HG03196 (cell line): ENCODE data around the gene PFN3.
"Not testable (repeated sequence)": the region's sequence is repeated elsewhere in the genome, so short reads cannot be mapped to it uniquely, and the experiment has no call there.

Source experiments
- ATAC-seq: cut with Tn5 transposase; IDR thresholded peaks from one replicate; pipeline ENCODE4 v1.9.1; 2021; ENCODE audit not compliant: unreplicated experiment

The PFN3 gene

GRCh38 chr5:177425801-177426565, 25.5 kb upstream of the PFN3 start:
- peak; percentile 78 for ATAC-seq

DNA sequence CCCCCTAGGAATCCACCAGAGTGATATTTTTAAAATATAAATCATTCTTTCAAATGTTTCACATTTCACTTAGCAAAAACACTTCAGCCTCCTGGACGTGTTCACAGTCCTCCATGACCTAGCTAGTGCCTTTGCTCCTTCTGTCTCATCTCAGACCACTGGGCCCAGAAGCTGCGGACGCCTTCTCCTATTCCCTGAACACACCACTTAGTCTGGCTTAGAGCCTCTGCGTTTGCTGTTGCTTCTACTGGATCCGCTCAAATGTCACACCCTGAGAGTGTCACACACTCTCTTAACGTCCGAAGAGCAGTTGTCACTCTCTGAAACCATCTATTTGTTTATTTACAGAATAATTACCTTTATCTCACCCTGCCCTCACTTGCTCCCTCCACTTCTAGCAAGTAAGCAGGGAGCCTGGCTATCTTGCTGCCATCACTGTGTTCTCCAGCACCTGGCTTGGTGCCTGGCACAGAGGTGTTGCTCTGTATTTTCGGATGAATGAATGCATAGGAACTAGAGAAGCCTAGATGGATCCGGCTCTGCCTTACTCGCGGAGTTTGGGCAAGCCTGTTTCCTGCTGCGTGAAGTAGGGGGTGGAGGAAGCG, 24.8 kb upstream of the PFN3 start:
- ATAC-seq: no peak

- no peak for ATAC-seq
Observed at GRCh38 chr5:177423671-177424070, 23.2 kb upstream of the PFN3 start.

DNA sequence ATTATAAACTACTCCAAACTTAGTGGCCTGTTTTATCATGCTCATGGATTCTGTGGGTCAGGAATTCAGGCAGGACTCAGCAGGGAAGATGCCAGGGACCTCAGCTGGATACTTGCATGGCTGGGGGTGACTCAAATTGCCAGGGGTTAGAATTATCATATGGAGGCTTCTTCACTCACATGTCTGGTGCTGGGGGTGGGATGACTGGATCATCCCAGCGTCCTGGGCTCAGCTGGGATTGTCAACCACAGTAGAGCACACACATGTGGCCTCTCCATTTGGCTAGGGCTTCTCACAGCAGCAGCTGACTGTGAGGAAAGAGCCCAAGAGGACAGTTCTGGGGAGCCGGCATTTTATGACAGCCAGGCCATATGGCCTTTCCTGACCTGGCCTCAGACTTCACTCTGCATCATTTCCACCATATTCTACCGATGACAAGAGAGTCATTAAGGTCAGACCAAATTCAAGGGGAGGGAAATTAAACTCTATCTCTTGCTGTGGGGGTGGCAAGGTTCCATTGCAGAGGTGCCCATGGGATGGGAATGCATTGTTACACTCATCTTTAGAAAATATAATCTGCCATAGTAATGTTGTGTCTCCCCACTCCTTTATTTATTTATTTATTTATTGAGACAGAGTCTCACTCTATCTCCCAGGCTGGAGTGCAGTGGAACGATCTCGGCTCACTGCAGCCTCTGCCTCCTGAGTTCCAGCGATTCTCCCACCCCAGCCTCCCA, 20.8 kb upstream of the PFN3 start:
- no peak for ATAC-seq

DNA sequence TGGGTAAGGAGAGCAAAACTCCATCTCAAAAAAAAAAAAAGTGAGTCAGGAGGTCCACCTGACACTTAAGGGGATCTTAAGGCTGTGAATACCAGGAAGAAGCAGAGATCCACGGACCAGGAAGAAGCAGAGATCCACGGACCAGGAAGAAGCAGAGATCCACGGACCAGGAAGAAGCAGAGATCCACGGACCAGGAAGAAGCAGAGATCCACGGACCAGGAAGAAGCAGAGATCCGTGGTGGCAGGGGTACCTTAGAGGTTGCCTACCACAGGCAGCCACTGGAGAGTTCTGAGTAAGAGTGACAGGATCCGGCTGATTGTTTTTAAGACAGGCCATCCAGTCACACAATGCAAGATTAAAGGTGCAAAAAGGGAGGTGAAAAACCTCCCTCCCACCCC, 20.0 kb upstream of the PFN3 start:
- not testable (repeated sequence) for ATAC-seq

DNA sequence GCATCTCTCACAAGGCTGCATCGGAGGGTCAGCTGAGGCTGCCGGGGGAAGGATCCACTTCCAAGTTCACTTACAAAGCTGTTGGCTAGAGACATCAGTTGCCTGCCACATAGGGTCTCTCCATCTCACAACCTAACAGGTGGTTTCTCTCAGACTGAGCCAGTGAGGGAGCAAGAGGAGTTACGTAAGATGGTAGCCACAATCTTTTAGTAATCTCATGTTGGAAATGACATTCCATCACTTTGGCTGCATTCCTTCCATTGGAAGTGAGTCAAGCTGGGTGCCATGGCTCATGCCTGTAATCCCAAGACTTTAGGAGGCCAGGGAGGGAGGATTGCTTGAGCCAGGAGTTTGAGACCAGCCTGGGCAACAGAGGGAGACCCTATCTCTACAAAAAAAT, 18.6 kb upstream of the PFN3 start:
- ATAC-seq: no peak

DNA sequence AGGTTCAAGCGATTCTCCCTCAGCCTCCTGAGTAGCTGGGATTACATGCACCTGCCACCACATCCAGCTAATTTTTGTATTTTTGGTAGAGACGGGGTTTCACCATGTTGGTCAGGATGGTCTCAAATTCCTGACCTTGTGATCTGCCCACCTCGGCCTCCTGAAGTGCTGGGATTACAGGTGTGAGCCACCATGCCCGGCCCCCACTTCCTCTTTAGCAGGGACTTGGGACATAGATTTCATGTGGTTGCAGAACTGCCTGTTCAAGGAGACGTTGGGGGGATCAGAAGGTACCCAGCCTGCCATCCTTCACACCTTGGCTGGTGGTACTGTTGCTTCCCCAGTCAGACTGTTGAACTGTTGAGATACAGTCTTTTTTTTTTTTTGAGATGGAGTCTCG, 16.6 kb upstream of the PFN3 start:
- ATAC-seq: not testable (repeated sequence)

- no peak for ATAC-seq
Observed at GRCh38 chr5:177414481-177414880, 14.0 kb upstream of the PFN3 start.

- ATAC-seq: peak; percentile 69
Observed at GRCh38 chr5:177412603-177413233, 12.3 kb upstream of the PFN3 start.

DNA sequence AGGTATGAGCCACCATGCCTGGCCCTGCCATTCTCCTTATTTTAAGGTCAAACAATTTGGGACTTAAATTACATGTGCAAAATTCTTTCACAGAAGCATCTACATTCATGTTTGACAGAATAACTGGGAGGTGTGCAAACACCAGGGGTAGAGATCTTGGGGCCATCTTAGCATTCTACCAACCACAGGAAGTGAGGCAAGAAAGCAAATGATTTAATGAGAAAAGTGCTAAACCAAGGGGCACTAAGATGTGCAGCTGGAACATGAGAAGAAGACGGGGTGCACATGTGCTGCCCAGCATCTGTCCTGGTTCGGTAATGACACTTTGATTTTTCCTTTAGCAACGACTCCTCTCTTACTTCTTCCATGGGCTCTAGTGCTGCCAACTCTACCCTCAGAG, 10.1 kb upstream of the PFN3 start:
- ATAC-seq: no peak

DNA sequence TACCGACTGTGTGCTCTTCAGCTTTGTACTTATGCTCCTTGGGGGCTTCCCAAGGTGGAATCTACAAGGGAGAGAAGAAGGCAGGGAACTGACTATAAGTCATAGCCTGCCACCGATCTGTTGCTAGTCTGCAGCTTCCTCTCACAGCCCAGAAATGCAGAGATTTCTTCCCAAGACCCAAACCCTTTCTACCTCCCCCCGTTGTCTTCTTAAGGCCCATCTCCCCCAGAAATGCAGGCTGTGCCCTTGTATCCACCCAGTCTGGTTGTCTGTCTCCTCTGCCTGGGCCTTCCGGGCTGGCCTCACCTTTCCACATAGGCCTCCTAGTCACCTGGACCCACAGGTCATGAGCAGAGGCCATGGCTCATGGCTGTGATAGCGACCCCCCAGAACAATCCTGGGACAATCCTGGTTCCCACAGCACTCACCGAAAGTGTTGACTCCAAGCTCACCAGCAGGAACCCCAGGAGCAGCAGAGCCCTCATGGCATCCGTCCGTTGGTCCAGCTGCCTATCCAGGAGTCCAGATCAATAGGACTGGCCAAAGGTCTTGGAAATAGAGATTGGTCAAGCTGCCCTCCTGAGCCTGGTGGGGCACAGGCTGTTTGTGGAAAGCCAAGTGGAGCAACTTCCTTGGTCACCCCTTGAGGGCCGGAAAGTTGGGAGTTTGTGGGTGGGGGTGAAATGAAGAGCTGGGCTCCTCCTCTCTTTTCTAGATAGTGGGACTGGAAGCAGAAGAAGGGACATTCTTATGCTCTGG, 8.8 kb upstream of the PFN3 start, which contains the start of gene F12:
Gene F12 (minus strand): TSS at position 522 of the 759 bp plus-strand sequence. CDS start 37 bp downstream, at position 485.
- ATAC-seq: no peak

GRCh38 chr5:177405805-177406204, 5.3 kb upstream of the PFN3 start:
- no peak for ATAC-seq

GRCh38 chr5:177405312-177405711, 4.9 kb upstream of the PFN3 start:
- no peak for ATAC-seq

DNA sequence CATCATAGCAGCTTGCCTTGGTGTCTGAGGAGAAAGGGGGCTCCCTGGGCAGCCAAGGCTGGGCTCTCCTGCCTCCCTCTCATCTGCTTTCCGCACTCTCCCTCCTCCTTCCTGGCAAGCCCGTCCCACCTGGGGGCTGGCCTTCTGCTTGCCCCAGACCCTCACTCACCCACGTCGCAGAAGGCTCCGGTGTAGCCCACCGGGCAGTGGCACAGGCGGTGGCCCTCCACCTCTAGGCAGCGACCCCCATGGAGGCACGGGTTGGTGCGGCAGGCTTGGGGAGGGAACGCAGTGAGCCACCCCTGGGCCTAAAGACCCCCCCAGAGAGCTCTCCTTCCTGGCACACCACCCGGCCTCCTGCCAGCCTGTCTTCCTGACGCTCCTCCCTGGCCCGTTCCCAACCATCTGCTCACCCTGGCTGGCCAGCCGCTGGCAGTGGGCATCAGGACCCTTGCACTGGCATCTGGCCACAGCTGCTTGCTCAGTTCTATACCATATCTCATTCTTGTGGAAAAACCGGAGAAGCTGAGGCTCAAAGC, 4.2 kb upstream of the PFN3 start:
- ATAC-seq: no peak

DNA sequence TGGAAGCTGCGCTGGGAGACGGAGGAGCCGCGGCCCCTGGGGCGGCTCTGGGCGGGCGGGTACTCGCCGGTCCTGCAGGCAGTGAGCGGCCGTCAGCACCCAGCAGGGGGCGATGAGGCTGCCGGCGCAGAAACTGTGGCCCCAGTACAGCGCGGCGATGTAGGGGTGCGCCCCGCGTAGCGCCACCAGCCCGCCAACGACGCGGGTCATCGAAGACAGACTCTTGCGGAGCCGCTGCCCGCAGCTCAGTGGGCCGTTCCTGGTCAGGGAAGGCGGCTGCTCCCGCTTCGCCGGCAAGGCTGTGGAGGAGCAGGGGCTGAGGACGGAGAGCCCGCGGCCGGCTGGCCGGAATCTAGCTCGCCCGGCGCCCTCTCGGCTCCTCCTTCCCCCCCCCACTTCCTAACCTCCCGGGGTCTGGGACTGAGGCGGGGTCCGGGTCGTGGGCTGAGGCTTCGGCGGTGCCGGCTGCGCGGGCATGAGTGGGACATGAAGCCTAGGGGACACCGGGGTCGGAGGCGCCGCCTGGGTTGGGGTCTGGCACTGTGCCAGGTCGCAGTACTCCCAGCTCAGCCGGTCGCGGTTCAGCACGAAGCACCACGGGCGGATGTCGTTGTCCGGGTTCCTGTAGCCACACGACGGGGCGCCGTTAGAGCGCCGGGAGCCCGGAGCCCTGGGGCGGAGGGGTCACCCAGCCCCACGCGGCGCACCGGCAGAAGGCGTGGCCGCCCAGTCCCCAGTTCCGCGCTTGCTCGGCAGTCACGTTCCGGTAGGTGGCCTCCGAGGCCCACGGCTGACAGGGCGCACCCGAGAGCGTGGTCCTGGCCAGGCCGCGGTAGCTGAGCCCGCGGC, 3.6 kb upstream of the PFN3 start:
- ATAC-seq: peak; percentile 72

GRCh38 chr5:177403102-177403791, 2.8 kb upstream of the PFN3 start:
- peak; percentile 30 for ATAC-seq

DNA sequence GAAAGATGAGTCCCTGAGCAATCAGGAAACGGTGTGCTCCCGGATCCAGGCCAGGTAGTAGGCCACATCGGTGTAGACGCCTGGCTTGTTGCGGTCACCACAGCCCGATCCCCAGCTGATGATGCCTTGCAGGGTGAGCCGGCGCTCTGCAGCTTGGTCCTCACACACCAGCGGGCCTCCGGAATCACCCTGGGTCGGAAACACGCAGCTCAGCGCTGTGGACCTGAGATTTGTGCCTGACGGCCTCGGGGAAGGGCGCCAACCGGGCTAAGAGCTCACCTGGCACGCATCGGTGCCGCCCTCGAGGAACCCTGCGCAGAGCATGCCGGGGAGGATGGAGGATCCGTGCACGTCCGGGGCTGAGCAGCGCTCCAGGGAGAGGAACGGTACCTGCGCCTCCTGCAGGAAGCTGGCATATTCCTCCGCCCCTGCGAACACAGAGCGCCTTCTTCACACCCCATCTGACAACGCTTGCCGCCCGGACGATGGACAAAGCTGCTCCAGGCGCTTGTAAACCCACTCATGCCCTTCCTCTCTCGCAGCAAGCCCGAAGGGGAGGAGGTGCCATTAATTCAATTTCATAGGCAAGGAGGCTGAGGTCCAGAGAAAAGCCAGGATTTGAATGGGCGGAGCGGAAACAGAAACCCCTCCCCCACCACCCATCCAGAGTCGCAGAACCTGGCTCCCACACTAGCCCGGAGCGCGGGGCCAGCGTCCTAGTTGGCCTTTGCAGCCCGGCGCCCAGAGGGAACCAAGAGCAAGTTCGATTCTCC, 2.0 kb upstream of the PFN3 start:
- ATAC-seq: no peak

DNA sequence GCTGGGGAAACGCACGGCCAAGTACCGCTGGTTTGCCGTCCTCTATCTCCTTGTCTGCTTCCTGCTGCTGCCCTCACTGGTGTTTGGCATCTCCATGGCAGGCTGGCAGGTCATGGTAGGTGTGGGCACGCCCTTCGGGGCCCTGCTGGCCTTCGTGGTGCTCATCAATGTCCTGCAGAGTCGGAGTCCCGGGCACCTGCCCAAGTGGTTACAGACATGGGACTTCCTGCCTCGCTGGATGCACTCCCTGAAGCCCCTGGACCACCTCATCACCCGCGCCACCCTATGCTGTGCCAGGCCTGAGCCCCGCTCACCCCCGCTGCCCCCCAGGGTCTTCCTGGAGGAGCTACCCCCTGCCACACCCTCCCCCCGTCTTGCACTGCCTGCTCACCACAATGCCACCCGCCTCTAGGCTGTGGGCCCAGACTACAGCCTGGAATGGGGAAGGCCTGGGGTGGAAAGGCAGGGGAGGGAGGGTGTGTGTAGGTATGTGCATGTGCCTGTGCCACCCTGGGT, 2.5 kb downstream of the PFN3 start:
- ATAC-seq: no peak
